GM18499 (cell line): ENCODE data around the gene TWF2.

Source experiments
- ATAC-seq: cut with Tn5 transposase; IDR thresholded peaks from one replicate; pipeline ENCODE4 v1.9.1; 2021; ENCODE audit warnings: moderate number of reproducible peaks; ENCODE audit not compliant: insufficient read depth, unreplicated experiment

The TWF2 gene

GRCh38 chr3:52226229-52226817 lies 12.6 kb downstream of the TWF2 start:
- no peak for ATAC-seq

- peak; percentile 68 for ATAC-seq
These were observed 13.3 kb downstream of the TWF2 start, which contains the start of gene TLR9 for GRCh38 chr3:52225452-52226228. TLR9 (minus strand) TSS chr3:52225645; CDS start chr3:52225529, 116 bp downstream.

GRCh38 chr3:52223449-52224408 lies 15.2 kb downstream of the TWF2 start:
- no peak for ATAC-seq

- no peak for ATAC-seq
These were observed 16.4 kb downstream of the TWF2 start for GRCh38 chr3:52222319-52223221.

- ATAC-seq = no peak
These were observed 17.2 kb downstream of the TWF2 start for GRCh38 chr3:52221563-52222318.

- ATAC-seq = no peak
These were observed 17.8 kb downstream of the TWF2 start for GRCh38 chr3:52221141-52221562.

- ATAC-seq = no peak
These were observed 18.5 kb downstream of the TWF2 start for GRCh38 chr3:52220380-52221026.

- ATAC-seq = no peak
These were observed 19.9 kb downstream of the TWF2 start for GRCh38 chr3:52218937-52219650.

- ATAC-seq = no peak
These were observed 20.5 kb downstream of the TWF2 start for GRCh38 chr3:52218454-52218853.

- no peak for ATAC-seq
These were observed 20.9 kb downstream of the TWF2 start for GRCh38 chr3:52218026-52218425.

- ATAC-seq = no peak
These were observed 21.6 kb downstream of the TWF2 start for GRCh38 chr3:52217409-52217805.

GRCh38 chr3:52216585-52217408 lies 22.2 kb downstream of the TWF2 start:
- no peak for ATAC-seq

GRCh38 chr3:52215351-52215750 lies 23.6 kb downstream of the TWF2 start:
- ATAC-seq = no peak

GRCh38 chr3:52213901-52214300 lies 25.1 kb downstream of the TWF2 start:
- no peak for ATAC-seq

- no peak for ATAC-seq
These were observed 26.0 kb downstream of the TWF2 start for GRCh38 chr3:52213005-52213404.

- no peak for ATAC-seq
These were observed 27.6 kb downstream of the TWF2 start for GRCh38 chr3:52211268-52211891.
